ENCODE measurements around the gene SLC44A5.

DNA sequence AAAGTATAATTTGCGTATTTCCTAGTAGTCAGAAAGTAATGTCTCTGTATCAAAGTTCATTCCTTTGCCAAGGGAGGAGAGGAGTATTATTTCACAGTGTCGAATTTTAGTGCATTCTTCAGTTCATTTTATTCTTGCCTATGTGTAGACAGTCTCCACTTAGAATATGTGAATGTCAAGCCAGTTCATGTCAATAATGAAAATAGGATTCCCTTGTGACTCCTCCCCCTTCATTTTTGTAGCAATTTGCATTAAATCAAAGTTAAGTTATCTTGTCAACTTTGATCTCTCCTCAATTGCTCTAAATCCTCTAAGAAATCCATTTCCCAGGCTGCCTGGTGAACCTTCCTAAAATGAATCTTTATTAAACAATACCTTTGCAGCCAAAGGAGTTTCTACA is 179.1 kb downstream of the SLC44A5 start:
- TF ChIP-seq, protein P1, sequence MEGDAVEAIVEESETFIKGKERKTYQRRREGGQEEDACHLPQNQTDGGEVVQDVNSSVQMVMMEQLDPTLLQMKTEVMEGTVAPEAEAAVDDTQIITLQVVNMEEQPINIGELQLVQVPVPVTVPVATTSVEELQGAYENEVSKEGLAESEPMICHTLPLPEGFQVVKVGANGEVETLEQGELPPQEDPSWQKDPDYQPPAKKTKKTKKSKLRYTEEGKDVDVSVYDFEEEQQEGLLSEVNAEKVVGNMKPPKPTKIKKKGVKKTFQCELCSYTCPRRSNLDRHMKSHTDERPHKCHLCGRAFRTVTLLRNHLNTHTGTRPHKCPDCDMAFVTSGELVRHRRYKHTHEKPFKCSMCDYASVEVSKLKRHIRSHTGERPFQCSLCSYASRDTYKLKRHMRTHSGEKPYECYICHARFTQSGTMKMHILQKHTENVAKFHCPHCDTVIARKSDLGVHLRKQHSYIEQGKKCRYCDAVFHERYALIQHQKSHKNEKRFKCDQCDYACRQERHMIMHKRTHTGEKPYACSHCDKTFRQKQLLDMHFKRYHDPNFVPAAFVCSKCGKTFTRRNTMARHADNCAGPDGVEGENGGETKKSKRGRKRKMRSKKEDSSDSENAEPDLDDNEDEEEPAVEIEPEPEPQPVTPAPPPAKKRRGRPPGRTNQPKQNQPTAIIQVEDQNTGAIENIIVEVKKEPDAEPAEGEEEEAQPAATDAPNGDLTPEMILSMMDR (conservative IDR thresholded peaks at IDR 0.05; ENCODE audit: low read length) = no peak
- no peak for TF ChIP-seq EZH2phosphoT487 (IDR thresholded peaks at IDR 0.05; ENCODE audit: borderline replicate concordance)
